BJ (cell line): ENCODE data around the gene OR2M5. TPM values are rescaled to one million over a fixed set of nuclear protein-coding genes. Genes with fewer than 3 reads are reported as not detected.

Source experiments
- CTCF ChIA-PET: fragments of 350-600 bp; formaldehyde crosslinking; extraction: SDS; loops from one replicate; lab custom pipeline; 2021; ENCODE audit warnings: antibody characterized with exemption, inconsistent platforms; lab: Yijun Ruan, JAX
- POLR2A ChIA-PET: fragments of 300-600 bp; sonication (Branson Sonifier 250); formaldehyde crosslinking; extraction: SDS; loops from one replicate; lab custom pipeline; 2021; ENCODE audit warnings: antibody characterized with exemption; lab: Charles Lee
- DNase-seq: peaks from one replicate; pipeline ENCODE4 v3.0.0-alpha.2; 2011; ENCODE audit warnings: low read depth
- H3K27me3 ChIP-seq: 2 replicates; pipeline ENCODE4 v1.6.0; 2011; ENCODE audit warnings: low read length; ENCODE audit not compliant: control insufficient read depth, insufficient read depth
- H3K36me3 ChIP-seq: 2 replicates; pipeline ENCODE4 v1.5.1; 2011; ENCODE audit warnings: low read length; ENCODE audit not compliant: control insufficient read depth, insufficient read depth
- H3K4me3 ChIP-seq: 2 replicates; pipeline ENCODE4 v1.5.1; 2011; ENCODE audit warnings: low read depth, mild to moderate bottlenecking, control low read depth, low read length
- CTCF ChIP-seq: IDR thresholded peaks from 2 replicates; pipeline ENCODE4 v1.5.1; 2011; ENCODE audit warnings: low read depth, mild to moderate bottlenecking, control low read depth, inconsistent platforms, low read length, moderate library complexity; ENCODE audit not compliant: insufficient read depth
- polyA plus RNA-seq: library from polyadenylated mRNA; depleted of rRNA; stranded (reverse); fragments of >200 nt; gene quantifications from 2 replicates; pipeline ENCODE4 v1.2.3, GENCODE V29; 2011

The OR2M5 gene
- polyA plus RNA-seq, 1 experiment, result not detected

- TF ChIP-seq CTCF, result no peak
- Histone ChIP-seq H3K27me3 (no peaks in the 10 kb centered on the region), H3K4me3 (no peak overlapping the region), H3K36me3 (no peaks in the 10 kb centered on the region)
- ChIA-PET CTCF (no interaction called here), POLR2A (no interaction called here)
- no peak for DNase-seq
Measured at GRCh38 chr1:248155927-248156326, 11.0 kb downstream of the OR2M5 start.

GRCh38 chr1:248158758-248159157 is 13.8 kb downstream of the OR2M5 start:
- no peak for DNase-seq
- CTCF ChIA-PET, result no interaction called here
- POLR2A ChIA-PET, result no interaction called here
- TF ChIP-seq CTCF, result no peak
- Histone ChIP-seq H3K27me3 (no peaks in the 10 kb centered on the region), H3K36me3 (no peaks in the 10 kb centered on the region), H3K4me3 (no peak overlapping the region)

GRCh38 chr1:248164031-248164430 is 19.1 kb downstream of the OR2M5 start:
- Histone ChIP-seq H3K4me3 (no peak overlapping the region), H3K36me3 (no peaks in the 10 kb centered on the region), H3K27me3 (no peaks in the 10 kb centered on the region)
- DNase-seq, result no peak
- ChIA-PET CTCF (no interaction called here), POLR2A (no interaction called here)
- TF ChIP-seq CTCF, result no peak

- ChIA-PET CTCF (no interaction called here), POLR2A (no interaction called here)
- DNase-seq, result no peak
- Histone ChIP-seq H3K27me3 (no peaks in the 10 kb centered on the region), H3K4me3 (no peak overlapping the region), H3K36me3 (no peaks in the 10 kb centered on the region)
- TF ChIP-seq CTCF, result no peak
Measured at GRCh38 chr1:248165186-248165585, 20.2 kb downstream of the OR2M5 start.

- Histone ChIP-seq H3K27me3 (no peaks in the 10 kb centered on the region), H3K4me3 (no peak within 1 kb of the TSS), H3K36me3 (no peaks in the 10 kb centered on the region)
- no peak for DNase-seq
- no peak for TF ChIP-seq CTCF
- ChIA-PET POLR2A (no interaction called here), CTCF (no interaction called here)
Measured at GRCh38 chr1:248174521-248174920, 29.6 kb downstream of the OR2M5 start, which contains the start of gene OR2M2. TSS of gene OR2M2 (plus strand) at chr1:248174821. CDS start at chr1:248179986, 5,165 bp downstream.
